ENCODE measurements around the gene HSD17B12.

- TF ChIP-seq, protein P1, sequence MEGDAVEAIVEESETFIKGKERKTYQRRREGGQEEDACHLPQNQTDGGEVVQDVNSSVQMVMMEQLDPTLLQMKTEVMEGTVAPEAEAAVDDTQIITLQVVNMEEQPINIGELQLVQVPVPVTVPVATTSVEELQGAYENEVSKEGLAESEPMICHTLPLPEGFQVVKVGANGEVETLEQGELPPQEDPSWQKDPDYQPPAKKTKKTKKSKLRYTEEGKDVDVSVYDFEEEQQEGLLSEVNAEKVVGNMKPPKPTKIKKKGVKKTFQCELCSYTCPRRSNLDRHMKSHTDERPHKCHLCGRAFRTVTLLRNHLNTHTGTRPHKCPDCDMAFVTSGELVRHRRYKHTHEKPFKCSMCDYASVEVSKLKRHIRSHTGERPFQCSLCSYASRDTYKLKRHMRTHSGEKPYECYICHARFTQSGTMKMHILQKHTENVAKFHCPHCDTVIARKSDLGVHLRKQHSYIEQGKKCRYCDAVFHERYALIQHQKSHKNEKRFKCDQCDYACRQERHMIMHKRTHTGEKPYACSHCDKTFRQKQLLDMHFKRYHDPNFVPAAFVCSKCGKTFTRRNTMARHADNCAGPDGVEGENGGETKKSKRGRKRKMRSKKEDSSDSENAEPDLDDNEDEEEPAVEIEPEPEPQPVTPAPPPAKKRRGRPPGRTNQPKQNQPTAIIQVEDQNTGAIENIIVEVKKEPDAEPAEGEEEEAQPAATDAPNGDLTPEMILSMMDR (conservative IDR thresholded peaks at IDR 0.05; ENCODE audit: low read depth, low read length), result no peak
- TF ChIP-seq, protein P2, sequence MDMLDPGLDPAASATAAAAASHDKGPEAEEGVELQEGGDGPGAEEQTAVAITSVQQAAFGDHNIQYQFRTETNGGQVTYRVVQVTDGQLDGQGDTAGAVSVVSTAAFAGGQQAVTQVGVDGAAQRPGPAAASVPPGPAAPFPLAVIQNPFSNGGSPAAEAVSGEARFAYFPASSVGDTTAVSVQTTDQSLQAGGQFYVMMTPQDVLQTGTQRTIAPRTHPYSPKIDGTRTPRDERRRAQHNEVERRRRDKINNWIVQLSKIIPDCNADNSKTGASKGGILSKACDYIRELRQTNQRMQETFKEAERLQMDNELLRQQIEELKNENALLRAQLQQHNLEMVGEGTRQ (IDR thresholded peaks at IDR 0.05; ENCODE audit: low read depth, low read length), result no peak
- TF ChIP-seq POLR2A (IDR thresholded peaks at IDR 0.05; ENCODE audit: low read depth, low read length) (no peak), SMC3 (IDR thresholded peaks at IDR 0.05; ENCODE audit: low read depth, low read length) (no peak), BHLHE40 (IDR thresholded peaks at IDR 0.05; ENCODE audit: low read depth, low read length) (no peak), RAD21 (IDR thresholded peaks at IDR 0.05; ENCODE audit: low read length) (no peak), MXI1 (IDR thresholded peaks at IDR 0.05; ENCODE audit: borderline replicate concordance, low read depth, low read length) (no peak)
Observed at GRCh38 chr11:43866969-43867368, 186.4 kb downstream of the HSD17B12 start.

Measured in IMR-90 (cell line).